GM21390 (cell line): ENCODE data around the gene HECTD2.
"Not testable (repeated sequence)": the region's sequence is repeated elsewhere in the genome, so short reads cannot be mapped to it uniquely, and the experiment has no call there.

Source experiments
- ATAC-seq: cut with Tn5 transposase; IDR thresholded peaks from one replicate; pipeline ENCODE4 v1.9.1; 2021; ENCODE audit not compliant: unreplicated experiment

The HECTD2 gene

DNA sequence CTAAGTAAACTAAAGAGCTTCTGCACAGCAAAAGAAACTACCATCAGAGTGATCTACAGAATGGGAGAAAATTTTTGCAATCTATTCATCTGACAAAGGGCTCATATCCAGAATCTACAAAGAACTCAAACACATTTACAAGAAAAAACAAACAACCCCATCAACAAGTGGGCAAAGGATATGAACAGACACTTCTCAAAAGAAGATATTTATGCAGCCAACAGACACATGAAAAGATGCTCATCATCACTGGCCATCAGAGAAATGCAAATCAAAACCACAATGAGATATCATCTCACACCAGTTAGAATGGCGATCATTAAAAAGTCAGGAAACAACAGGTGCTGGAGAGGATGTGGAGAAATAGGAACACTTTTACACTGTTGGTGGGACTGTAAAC lies 124.6 kb downstream of the HECTD2 start:
- not testable (repeated sequence) for ATAC-seq

GRCh38 chr10:91536111-91536510 lies 126.0 kb downstream of the HECTD2 start:
- no peak for ATAC-seq

- no peak for ATAC-seq
Measured at GRCh38 chr10:91536733-91537132, 126.6 kb downstream of the HECTD2 start.

- ATAC-seq = no peak
Measured at GRCh38 chr10:91537614-91538383, 127.7 kb downstream of the HECTD2 start.

- ATAC-seq = no peak
Measured at GRCh38 chr10:91539930-91540329, 129.8 kb downstream of the HECTD2 start.

GRCh38 chr10:91540733-91541132 lies 130.6 kb downstream of the HECTD2 start:
- ATAC-seq = no peak

DNA sequence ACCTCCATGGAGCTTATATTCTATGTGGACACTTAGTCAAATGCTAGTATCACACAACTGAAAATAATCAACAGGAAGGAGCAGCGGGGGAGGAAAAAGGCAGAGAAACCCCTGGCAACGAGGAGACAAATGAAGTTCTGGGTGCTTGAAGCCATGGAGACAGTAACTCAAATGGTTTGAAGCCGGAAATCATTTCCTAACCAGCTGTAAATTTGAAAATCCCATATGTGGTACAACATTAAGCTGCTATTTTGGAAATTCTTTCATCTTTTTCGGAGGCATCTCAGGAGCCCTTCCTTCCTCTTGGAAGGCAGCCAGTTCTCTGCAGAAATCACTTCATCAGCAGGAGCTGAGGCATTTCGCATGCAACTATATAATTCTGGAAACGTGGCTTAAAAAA lies 131.3 kb downstream of the HECTD2 start:
- ATAC-seq = no peak

DNA sequence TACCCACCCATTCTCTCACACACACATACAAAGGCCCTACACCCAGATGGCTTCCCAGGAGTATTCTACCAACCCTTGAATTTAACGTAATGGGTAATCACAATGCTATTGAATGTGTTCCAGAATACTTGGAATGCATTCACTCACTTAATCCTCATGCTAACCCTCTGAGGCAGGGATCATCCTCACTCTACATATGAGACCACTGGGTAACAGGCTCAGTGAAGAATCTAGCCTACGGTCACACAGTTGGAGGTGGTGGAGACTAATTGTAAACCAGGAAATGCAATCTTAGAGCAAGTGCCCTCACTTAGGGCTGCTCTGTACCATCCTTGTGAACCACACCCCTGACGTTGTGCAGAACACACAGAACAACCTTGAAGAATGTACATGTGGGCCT lies 135.2 kb downstream of the HECTD2 start:
- ATAC-seq = no peak

DNA sequence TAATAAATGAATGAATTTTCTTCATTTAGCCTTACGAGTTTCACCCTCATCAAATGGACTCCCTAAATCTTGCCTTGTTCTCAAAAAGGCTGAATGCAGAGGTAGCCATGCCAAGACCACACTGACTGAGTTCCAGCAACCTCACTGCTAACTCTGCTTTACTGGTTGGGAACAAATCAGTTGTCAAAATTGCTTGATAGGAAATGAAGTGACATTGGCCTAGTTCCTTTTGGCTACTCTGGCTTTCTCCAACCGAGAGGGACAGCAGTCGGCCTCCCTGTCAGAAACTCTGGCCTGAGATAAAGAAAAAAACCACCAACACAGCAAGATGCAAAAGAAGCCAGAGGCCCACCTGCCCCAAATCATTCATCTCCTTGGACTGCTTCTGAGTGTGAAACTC lies 135.7 kb downstream of the HECTD2 start:
- no peak for ATAC-seq

GRCh38 chr10:91549262-91549661 lies 139.1 kb downstream of the HECTD2 start:
- no peak for ATAC-seq

GRCh38 chr10:91550021-91550420 lies 139.9 kb downstream of the HECTD2 start:
- no peak for ATAC-seq

DNA sequence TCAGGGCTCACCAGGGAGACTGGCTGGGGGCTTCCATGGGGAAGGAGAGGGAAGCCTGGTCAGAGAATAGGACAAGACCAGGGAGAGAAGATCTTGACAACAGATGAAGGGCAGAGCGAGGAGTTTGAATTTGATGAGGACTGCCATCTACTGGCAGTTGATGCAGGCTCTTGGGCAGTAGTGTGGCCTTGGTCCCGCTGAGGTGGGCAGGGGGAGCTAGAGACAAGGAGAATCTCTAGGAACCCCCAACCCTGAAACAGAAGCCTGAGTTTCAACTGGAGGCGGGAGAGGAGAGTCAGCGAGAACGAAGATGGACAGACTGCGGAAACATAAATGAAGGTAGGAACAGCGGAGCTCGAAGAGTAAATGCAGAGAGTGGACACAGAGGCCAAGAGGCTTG lies 141.7 kb downstream of the HECTD2 start:
- no peak for ATAC-seq

GRCh38 chr10:91552274-91553095 lies 142.3 kb downstream of the HECTD2 start:
- no peak for ATAC-seq

- ATAC-seq = no peak
Measured at GRCh38 chr10:91555455-91555854, 145.3 kb downstream of the HECTD2 start.

DNA sequence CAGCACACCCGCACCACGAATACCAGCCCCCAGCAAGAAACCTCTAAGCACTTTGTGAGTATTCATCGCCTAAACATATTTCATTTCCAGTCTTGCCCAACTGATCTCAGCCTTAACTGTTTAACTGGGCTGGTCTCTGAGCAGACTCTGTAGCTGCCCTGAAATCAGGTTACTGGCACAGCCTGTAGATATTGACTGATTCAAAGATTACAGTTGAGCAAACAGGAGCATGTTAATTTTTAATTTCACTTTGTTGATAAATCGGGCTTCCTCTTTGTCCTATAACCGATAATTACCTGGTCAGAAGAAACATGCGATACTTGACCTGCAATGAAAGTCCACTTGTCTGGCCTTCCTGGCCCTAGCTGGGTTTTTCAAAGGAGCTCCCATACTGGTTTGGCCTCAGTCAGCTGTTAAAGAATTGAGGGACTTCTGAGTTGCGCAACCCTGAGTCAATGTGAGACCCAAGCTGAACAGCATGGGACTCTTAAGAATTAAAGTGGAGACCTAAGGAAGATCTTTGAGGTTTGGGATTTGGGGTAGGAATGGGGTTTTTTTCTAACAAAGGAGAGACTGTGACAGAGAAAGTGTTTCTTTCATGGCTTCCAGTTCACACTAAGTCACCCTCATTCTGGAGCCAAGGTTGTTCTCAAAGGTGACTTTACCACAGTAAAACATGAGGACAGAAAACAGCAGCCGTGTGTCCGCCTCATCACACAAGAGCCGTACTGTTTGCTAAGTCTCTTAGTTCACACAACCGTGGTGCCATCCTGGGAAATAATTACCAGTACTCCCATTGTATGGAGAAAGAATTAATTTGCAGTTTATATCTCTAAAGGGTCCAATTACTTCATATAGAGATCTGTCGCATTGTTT lies 146.8 kb downstream of the HECTD2 start:
- no peak for ATAC-seq

DNA sequence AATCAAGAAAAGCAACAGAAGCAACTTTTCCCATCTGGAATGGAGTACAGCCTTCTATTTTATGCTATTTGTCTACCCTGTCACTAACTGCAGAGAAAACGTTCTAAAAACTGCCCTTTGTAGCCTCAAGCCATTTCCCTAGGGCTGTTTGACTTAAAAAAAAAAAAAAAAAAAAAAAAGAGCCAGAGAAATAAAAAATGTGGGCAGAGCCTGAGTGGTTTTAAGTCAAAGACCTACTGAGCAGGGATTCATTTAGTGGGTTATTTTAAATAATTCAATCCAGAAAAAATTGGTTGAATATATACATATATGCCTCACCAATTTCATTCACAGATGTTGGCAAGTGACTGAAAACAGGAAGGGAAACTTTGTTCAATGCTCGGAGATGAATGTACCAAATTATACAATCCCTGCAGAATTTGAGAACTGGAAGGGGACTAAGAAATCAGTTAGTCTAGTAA lies 147.5 kb downstream of the HECTD2 start:
- ATAC-seq = no peak

- ATAC-seq = no peak
Measured at GRCh38 chr10:91558473-91558872, 148.3 kb downstream of the HECTD2 start.

GRCh38 chr10:91559169-91559568 lies 149.0 kb downstream of the HECTD2 start:
- no peak for ATAC-seq

GRCh38 chr10:91559750-91560149 lies 149.6 kb downstream of the HECTD2 start:
- no peak for ATAC-seq

GRCh38 chr10:91560827-91561226 lies 150.7 kb downstream of the HECTD2 start:
- ATAC-seq = not testable (repeated sequence)
